A204.1 (cell line): ENCODE data around the gene DCHS1.

Experiments
- FAIRE-seq: peaks from 2 replicates; lab custom pipeline; 2012; peaks lifted over from hg19 to GRCh38; lab: Jason Lieb, UNC

Gene DCHS1

DNA sequence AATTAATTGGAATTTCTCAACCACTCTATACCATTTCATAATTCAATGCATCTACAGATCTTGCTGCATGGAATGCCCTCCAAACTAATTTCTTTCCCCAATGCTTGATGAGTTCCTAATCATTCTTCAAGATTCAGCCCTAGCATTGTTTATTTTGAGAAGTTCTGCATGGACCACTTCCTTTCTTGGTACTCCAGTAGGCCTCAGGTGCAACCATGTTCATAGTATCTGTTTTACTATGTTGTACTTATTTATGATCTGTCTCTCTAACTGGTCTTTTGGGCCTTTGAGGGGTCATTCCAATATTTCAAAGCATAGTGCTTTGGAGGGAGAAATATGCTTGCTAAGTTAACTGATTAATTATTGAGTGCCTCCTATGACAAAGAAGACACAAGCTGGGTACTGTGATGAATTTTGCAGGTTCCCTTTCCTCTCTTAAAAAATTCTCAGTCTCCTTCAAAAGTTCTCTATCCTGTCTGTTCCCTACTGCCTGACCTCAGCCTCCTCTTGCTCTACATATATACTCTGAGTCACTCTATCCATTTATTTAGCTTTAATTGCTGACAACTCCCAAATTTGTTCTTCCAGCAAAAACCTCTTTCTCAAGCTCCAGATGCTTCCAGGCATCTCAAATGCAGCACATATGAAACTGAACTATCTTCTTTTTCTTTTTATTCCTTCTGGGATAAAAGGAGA is 18.1 kb upstream of the DCHS1 start:
- FAIRE-seq: no peak

- no peak for FAIRE-seq
These were observed 16.4 kb upstream of the DCHS1 start for GRCh38 chr11:6671991-6672390.

DNA sequence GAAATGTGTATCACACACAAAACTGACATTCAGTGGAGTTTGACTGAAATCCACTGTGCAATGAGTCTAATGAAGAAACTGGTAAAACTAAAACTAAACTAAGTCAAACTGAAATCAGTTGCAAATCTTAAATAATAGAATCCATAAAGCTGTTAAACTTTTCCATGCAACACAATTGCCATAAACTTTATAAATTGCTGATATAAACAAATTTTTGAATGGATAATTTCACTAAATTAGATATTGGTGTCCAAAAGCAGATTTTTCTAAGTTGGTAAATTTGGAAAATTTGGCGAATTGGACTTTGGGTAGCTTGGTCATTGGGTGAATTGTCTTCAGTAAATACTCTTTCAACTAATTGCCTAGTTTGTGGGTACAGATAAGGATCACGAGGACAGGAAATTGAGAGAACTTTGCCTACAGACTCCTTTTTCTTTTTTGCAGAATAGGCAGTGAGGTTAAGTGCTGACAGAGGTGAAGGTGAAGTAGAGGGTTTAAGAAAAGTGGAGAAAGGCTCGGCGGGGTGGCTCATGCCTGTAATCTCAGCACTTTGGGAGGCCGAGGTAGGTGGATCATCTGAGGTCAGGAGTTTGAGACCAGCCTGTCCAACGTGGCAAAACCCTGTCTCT is 14.7 kb upstream of the DCHS1 start:
- no peak for FAIRE-seq

- FAIRE-seq: no peak
These were observed 12.2 kb upstream of the DCHS1 start for GRCh38 chr11:6667733-6668374.

- no peak for FAIRE-seq
These were observed 10.9 kb upstream of the DCHS1 start for GRCh38 chr11:6666302-6667183.

GRCh38 chr11:6664551-6664950 is 8.9 kb upstream of the DCHS1 start:
- FAIRE-seq: no peak

- FAIRE-seq: no peak
These were observed 8.3 kb upstream of the DCHS1 start for GRCh38 chr11:6663794-6664469.

GRCh38 chr11:6660712-6661111 is 5.1 kb upstream of the DCHS1 start:
- no peak for FAIRE-seq

- FAIRE-seq: no peak
These were observed 3.0 kb upstream of the DCHS1 start for GRCh38 chr11:6658647-6659046.

DNA sequence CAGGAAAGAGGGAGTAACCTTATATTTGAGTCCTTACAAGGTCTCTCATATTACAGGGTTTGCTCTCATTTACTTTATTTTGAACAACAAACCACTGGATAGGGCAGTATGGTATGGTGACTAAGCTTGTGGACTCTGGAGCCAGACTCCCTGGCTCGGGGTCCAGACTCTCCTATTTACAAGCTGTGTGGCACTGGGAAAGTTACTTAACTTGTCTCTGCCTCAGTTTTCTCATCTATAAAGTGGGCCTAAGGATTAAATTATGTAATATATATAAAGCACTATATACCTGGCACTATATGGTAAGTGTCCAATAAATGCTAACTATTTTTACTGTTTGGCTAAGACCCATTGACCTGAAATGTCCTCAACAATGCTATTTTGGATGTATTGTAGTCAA is 1.7 kb upstream of the DCHS1 start:
- FAIRE-seq: no peak

DNA sequence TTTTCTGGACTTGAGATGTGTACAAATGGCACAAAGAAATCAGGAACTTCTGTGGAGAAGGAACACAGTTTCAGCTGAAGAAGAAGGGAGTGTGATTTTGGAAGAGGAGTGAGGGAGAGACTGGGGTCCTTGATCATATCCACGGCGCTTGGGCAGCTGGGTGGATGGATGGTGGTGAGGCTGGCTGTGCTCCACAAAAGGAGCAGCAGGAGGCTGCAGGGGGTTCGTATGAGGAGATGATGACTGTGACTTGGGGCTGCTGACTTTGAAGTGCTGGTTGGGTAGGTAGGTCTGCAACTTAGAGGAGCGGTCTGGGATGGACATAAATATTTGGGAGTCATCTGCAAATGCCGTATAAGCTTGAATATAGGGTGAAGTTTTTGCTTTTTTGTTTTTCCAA is 1.3 kb upstream of the DCHS1 start:
- no peak for FAIRE-seq

DNA sequence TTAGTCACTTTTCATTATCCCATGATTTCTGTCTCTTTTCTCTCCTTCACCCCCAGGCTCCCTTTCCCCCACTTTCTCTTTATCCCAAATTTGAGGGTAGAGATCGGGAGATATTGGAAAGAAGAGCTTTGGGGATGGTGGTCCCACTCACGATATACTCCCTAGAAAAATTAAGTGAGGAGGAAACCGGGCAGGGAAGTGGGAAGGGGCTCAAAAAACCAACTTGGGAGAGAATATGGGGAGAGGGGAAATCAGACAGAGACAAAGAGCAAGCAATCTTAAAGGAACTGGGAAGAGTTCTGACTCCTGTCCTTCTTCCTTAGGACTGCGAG is 941 bp upstream of the DCHS1 start:
- no peak for FAIRE-seq

GRCh38 chr11:6655020-6655789 is 404 bp downstream of the DCHS1 start:
- no peak for FAIRE-seq

DNA sequence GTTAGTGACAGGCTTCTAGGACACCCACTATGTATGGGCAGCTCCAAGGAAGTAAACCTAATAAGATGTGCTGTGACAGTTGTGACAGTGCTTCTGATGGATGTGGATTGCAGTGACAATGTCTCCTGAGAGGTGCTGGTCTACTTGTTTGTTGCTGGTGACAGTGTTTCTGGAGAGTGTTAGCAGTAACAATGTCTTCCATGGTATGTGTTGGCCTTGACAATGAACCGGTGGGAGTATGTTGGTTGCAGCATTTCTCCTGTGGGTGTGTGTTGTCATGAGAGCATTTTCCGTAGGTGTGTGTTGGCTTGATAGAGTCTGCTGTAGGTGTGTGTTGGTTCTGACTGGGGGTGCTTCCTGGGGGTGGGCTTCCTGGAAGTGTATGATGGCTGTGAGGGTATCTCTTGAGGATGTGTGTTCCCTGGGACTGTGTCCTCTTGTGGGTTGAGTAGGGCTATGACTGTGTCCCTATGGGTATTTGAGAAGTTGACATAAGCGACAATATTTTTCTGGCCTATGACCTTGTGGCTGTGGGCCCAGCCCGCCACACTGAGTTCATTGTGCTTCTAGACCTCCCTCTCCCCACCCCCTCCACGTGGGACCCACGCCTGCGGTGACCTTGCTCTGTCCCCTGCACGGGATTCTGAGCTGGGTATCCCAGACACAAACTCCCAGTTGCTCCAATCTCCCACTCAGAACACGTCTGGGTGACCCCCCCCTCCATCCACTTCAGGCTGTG is 1.2 kb downstream of the DCHS1 start:
- FAIRE-seq: no peak

GRCh38 chr11:6653656-6654055 is 2.0 kb downstream of the DCHS1 start:
- no peak for FAIRE-seq

GRCh38 chr11:6653097-6653496 is 2.5 kb downstream of the DCHS1 start:
- no peak for FAIRE-seq

- no peak for FAIRE-seq
These were observed 3.4 kb downstream of the DCHS1 start for GRCh38 chr11:6652182-6652581.

DNA sequence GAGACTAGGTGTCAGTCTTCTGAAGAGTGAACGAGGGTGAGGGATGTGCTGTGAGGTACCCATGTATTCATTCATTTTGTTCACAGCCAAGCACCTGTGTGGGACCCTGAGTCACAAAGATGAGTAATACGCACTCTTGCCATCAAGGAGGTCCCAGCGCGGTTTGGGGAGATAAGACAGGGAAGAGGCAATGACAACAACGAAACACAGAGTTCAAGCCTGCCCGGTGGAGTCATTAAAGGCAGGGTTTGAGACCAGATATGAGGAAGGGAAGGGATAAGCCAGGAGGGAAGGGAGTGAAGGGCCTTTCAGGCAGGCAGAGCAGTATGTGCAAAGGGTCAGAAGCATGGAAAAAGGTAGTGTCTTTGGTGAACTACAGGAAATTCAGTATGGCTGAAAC is 4.6 kb downstream of the DCHS1 start:
- no peak for FAIRE-seq

DNA sequence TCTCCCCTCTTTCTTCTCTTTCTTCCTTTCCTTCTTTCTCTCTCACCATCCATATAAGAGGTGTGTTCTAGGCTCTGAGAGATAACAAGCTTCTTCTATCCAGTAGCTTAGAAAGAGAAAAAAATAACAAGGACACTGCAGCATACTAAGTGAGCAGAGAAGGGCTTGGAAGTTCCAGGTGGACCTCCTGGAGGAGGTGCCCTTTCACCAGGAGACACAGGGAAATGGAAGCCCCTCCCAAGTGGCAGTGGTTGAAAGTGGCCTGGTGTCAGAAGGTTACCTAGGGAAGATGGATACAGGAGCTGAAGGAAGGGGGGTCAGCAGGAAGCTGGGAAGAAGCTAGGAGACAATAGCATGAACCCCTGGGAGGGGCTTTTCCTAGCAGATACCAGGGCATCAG is 5.5 kb downstream of the DCHS1 start:
- no peak for FAIRE-seq

DNA sequence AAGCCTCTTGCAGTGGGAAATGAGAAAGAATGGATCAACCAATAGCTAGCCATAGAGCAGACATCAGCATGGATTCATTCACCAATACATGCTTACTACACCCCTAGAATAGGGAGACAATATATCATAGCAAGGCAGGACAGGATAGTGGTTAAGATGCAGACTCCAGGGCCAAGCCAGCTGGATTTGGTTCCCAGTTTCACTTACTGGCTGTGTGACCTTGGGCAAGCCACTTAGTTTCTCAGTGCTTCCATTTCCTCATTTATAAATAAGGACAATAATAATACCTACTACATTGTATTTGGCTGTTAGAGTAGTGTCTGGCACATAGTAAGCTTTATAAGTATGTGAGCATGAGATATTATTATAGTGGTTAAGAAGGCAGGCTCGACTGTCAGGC is 7.1 kb downstream of the DCHS1 start:
- FAIRE-seq: no peak

GRCh38 chr11:6647836-6648235 is 7.8 kb downstream of the DCHS1 start:
- no peak for FAIRE-seq
